K562 (cell line): ENCODE data around the gene PIGB. TPM values are rescaled to one million over a fixed set of nuclear protein-coding genes. Genes with fewer than 3 reads are reported as not detected.
A peak's percentile ranks its signal among the peaks of the same experiment; 100 is the strongest.

Experiments used
- CC2D1A ChIP-seq: fragments of 450-650 bp; IDR thresholded peaks from 2 replicates; pipeline ENCODE4 v1.6.1; 2017; ENCODE audit warnings: mild to moderate bottlenecking
- EGR1 ChIP-seq: fragments of 450-650 bp; conservative IDR thresholded peaks from 2 replicates; pipeline ENCODE4 v1.6.1; 2017; ENCODE audit warnings: mild to moderate bottlenecking
- ELK3 ChIP-seq: fragments of 450-650 bp; formaldehyde crosslinking; IDR thresholded peaks from 2 replicates; pipeline ENCODE4 v1.4.0; 2020; ENCODE audit warnings: mild to moderate bottlenecking
- GMEB1 ChIP-seq: fragments of 250-450 bp; sonication (Bioruptor Pico); IDR thresholded peaks from 2 replicates; pipeline ENCODE4 v1.4.0; 2020; ENCODE audit warnings: mild to moderate bottlenecking
- KAT7 ChIP-seq: sonication (generic); formaldehyde crosslinking; IDR thresholded peaks from 2 replicates; pipeline ENCODE4 v1.8.0; 2022; ENCODE audit warnings: missing genetic modification reagents, mild to moderate bottlenecking, borderline replicate concordance
- MCM7 ChIP-seq, 2 experiments: fragments of 450-650 bp; IDR thresholded peaks; 2 replicates each; pipeline ENCODE4 v1.6.1; 2016 to 2018
- NCOA4 ChIP-seq: fragments of 450-650 bp; IDR thresholded peaks from 2 replicates; pipeline ENCODE4 v1.6.1; 2018; ENCODE audit warnings: mild to moderate bottlenecking; ENCODE audit not compliant: partially characterized antibody
- NEUROD1 ChIP-seq: fragments of 150-350 bp; IDR thresholded peaks from 2 replicates; pipeline ENCODE4 v1.6.1; 2014; ENCODE audit warnings: borderline replicate concordance, low read length, low read depth; ENCODE audit not compliant: partially characterized antibody
- POLR3G ChIP-seq: IDR thresholded peaks from 2 replicates; pipeline ENCODE4 v1.6.1; 2011; ENCODE audit not compliant: insufficient read length, insufficient replicate concordance; ENCODE audit errors: extremely low read depth
- RBBP5 ChIP-seq: fragments of 200-600 bp; sonication (generic); IDR thresholded peaks from 2 replicates; pipeline ENCODE4 v1.6.1; 2012; ENCODE audit warnings: borderline replicate concordance, mild to moderate bottlenecking, low read length, control low read depth, inconsistent platforms; ENCODE audit not compliant: insufficient read depth, poor library complexity, severe bottlenecking
- RBM17 ChIP-seq: fragments of 200-400 bp; formaldehyde crosslinking; IDR thresholded peaks from 2 replicates; pipeline ENCODE4 v1.6.1; 2017; ENCODE audit warnings: low read depth, mild to moderate bottlenecking, low read length, borderline replicate concordance
- RFX1 ChIP-seq: fragments of 450-650 bp; IDR thresholded peaks from 2 replicates; pipeline ENCODE4 v1.6.1; 2016; ENCODE audit warnings: mild to moderate bottlenecking, moderate library complexity
- RFX5 ChIP-seq: IDR thresholded peaks from 2 replicates; pipeline ENCODE4 v1.6.1; 2011; ENCODE audit warnings: low read depth, mild to moderate bottlenecking, improper control_type of control experiment, low read length
- SLC30A9 ChIP-seq: fragments of 250-450 bp; sonication (Bioruptor Pico); IDR thresholded peaks from 2 replicates; pipeline ENCODE4 v1.8.0; 2022; ENCODE audit warnings: mild to moderate bottlenecking, moderate library complexity
- STAT5A ChIP-seq: IDR thresholded peaks from 2 replicates; pipeline ENCODE4 v1.6.1; 2012; ENCODE audit warnings: low read length, inconsistent platforms, borderline replicate concordance
- TCF3 ChIP-seq: sonication (generic); formaldehyde crosslinking; IDR thresholded peaks from 2 replicates; pipeline ENCODE4 v1.4.0; 2020; ENCODE audit warnings: mild to moderate bottlenecking, missing genetic modification reagents
- TFAM ChIP-seq: fragments of 250-450 bp; sonication (Bioruptor Pico); conservative IDR thresholded peaks from 2 replicates; pipeline ENCODE4 v1.5.0; 2021; ENCODE audit warnings: mild to moderate bottlenecking, moderate library complexity
- ZNF133 ChIP-seq: fragments of 250-450 bp; sonication (Bioruptor Pico); IDR thresholded peaks from 2 replicates; pipeline ENCODE4 v1.4.0; 2020; ENCODE audit warnings: mild to moderate bottlenecking
- ZNF212 ChIP-seq: fragments of 450-650 bp; formaldehyde crosslinking; IDR thresholded peaks from 2 replicates; pipeline ENCODE4 v1.4.0; 2020; ENCODE audit warnings: mild to moderate bottlenecking
- ZNF263 ChIP-seq: sonication (generic); formaldehyde crosslinking; IDR thresholded peaks from 2 replicates; pipeline ENCODE4 v1.8.0; 2022; ENCODE audit warnings: mild to moderate bottlenecking, missing genetic modification reagents, borderline replicate concordance
- polyA plus RNA-seq, 8 experiments: library from polyadenylated mRNA; depleted of rRNA in 4 of 8; stranded (reverse) in 5 of 8; unstranded in 3 of 8; fragments of >200 nt; fragmentation: Nextera tagmentation in 2 of 8; fragmentation: Illumina TruSeq in 1 of 8; extraction: Ambion mirVana in 2 of 8; extraction: Trizol in 1 of 8; gene quantifications; 2 replicates each; pipeline versions ENCODE4 v1.2.1 to v1.2.3, GENCODE V29; 2011 to 2014; ENCODE audit warnings: inconsistent platforms in 1 of 8, missing spikeins in 1 of 8
- total RNA-seq, 7 experiments: library from RNA; depleted of rRNA in 6 of 7; stranded (reverse); fragments of >200 nt in 6 of 7; fragmentation: Illumina TruSeq in 2 of 7; extraction: Trizol in 2 of 7; gene quantifications; 2 replicates each; pipeline versions ENCODE4 v1.2.1 to v1.2.3, GENCODE V29; 2011 to 2021; ENCODE audit warnings: low replicate concordance in 1 of 7
- TF ChIP-seq, protein P1 (sequence below): conservative IDR thresholded peaks from 2 replicates; pipeline ENCODE4 v1.6.1; 2011; ENCODE audit warnings: low read depth, mild to moderate bottlenecking, low read length; ENCODE audit not compliant: control insufficient read depth
- TF ChIP-seq, protein P2 (sequence below): fragments of 250-450 bp; sonication (Bioruptor Pico); IDR thresholded peaks from 2 replicates; pipeline ENCODE4 v1.8.0; 2022; ENCODE audit warnings: inconsistent platforms, mild to moderate bottlenecking, moderate library complexity, borderline replicate concordance

PIGB gene
- total and polyA plus RNA-seq, 9 of the 15 experiments (the other 6 are each of a cell fraction or from before 2014, with no cell fraction given), result 9.9 to 32.3 (median 18.2) TPM

DNA sequence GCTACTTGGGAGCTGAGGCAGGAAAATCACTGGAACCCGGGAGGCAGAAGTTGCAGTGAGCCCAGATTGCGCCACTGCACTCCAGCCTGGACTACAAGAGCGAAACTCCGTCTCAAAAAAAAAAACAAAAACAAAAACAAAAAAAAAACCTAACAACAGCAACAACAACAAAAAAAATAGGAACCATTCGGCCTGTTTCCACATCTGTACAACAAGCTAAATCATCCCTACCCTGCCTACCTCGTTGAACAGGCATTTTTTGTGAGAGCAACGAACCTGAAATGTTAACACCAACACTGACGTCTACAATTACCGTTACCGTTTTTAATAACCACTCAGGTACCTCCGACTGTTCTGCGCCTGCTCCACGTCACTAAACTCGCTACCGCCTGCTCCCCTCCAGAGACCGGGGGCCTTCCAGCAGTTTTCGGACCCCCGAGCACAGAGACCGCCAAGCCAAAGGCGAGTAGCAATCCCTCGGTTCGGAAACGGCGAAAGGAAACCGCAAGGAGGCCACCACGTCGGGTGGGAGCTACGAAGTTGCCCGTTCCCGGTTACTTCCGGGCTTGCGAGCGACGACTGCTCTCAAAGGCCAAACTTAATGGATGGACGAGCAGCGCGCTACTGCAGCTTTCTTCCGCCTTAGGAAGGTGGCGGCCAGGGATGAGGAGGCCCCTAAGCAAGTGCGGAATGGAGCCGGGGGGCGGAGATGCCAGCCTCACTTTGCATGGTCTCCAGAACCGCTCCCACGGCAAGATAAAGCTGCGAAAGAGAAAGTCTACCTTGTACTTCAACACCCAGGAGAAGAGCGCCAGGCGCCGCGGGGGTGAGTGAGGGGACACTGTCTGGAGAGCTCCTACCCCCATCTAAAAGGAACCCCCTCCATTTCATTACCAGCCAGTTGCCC lies at the start of gene PIGB, which contains the start of gene PIGBOS1 (continued):
- TF ChIP-seq GMEB1, result peak; percentile 51; the same call in 1 of the 2 replicates
- TF ChIP-seq, protein P1, sequence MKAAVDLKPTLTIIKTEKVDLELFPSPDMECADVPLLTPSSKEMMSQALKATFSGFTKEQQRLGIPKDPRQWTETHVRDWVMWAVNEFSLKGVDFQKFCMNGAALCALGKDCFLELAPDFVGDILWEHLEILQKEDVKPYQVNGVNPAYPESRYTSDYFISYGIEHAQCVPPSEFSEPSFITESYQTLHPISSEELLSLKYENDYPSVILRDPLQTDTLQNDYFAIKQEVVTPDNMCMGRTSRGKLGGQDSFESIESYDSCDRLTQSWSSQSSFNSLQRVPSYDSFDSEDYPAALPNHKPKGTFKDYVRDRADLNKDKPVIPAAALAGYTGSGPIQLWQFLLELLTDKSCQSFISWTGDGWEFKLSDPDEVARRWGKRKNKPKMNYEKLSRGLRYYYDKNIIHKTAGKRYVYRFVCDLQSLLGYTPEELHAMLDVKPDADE, result 0 out of 2 replicates have a peak, but pooled peaks have one; percentile 25
- TF ChIP-seq RFX1, result no peak
- no peak for TF ChIP-seq TFAM (CRISPR knock-in tag)
- TF ChIP-seq ELK3 (CRISPR knock-in tag), result no peak
- TF ChIP-seq ZNF133 (CRISPR knock-in tag), result no peak
- TF ChIP-seq POLR3G, result no peak
- TF ChIP-seq RBBP5, result peak; percentile 96
- no peak for TF ChIP-seq RBM17
- no peak for TF ChIP-seq RFX5
- TF ChIP-seq MCM7 (IDR thresholded peaks at IDR 0.05), result peak in 1 of 2 experiments; percentile 80; a peak in 1 of 4 replicates
- no peak for TF ChIP-seq ZNF212 (CRISPR knock-in tag)
- TF ChIP-seq EGR1, result no peak; the same call in 1 of the 2 replicates
- TF ChIP-seq ZNF263, result peak; percentile 42; the same call in 1 of the 2 replicates
- TF ChIP-seq NEUROD1, result peak; percentile 86
- TF ChIP-seq STAT5A, result no peak
- TF ChIP-seq CC2D1A, result no peak
- TF ChIP-seq, protein P2, sequence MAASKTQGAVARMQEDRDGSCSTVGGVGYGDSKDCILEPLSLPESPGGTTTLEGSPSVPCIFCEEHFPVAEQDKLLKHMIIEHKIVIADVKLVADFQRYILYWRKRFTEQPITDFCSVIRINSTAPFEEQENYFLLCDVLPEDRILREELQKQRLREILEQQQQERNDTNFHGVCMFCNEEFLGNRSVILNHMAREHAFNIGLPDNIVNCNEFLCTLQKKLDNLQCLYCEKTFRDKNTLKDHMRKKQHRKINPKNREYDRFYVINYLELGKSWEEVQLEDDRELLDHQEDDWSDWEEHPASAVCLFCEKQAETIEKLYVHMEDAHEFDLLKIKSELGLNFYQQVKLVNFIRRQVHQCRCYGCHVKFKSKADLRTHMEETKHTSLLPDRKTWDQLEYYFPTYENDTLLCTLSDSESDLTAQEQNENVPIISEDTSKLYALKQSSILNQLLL (CRISPR knock-in tag), result no peak
- peak; percentile 25 for TF ChIP-seq NCOA4
- TF ChIP-seq KAT7 (CRISPR knock-in tag), result 0 out of 2 replicates have a peak, but pooled peaks have one; percentile 64
- TF ChIP-seq TCF3 (CRISPR knock-in tag), result no peak; the same call in 1 of the 2 replicates
- TF ChIP-seq SLC30A9 (CRISPR knock-in tag), result no peak
